Gastrocnemius medialis (tissue), 4 donors: ENCODE results near the gene WDR76. TPM values are rescaled to one million over a fixed set of nuclear protein-coding genes. Genes with fewer than 3 reads are reported as not detected.
A peak's percentile ranks its signal among the peaks of the same experiment; 100 is the strongest.

Experiments used
- ATAC-seq, 2 donors: fragments of 150-250 bp; one replicate each; pipeline ENCODE4 v1.9.1; 2016
- DNase-seq, 2 donors: peaks; one replicate each; pipeline ENCODE4 v3.0.0-alpha.2; 2019
- H3K27ac ChIP-seq, 4 donors: fragments of 200-600 bp; sonication (generic); 1 replicate in 1 of 4; 2 replicates in 3 of 4; pipeline ENCODE4 v1.5.1; 2016 to 2018; ENCODE audit warnings: mild to moderate bottlenecking in 2 of 4, moderate library complexity in 1 of 4
- H3K27me3 ChIP-seq, 3 donors: fragments of 200-600 bp; sonication (generic) in 2 of 3; 1 replicate in 1 of 3; 2 replicates in 2 of 3; pipeline versions ENCODE4 v1.5.1 to v1.6.0; 2016 to 2019; ENCODE audit warnings: mild to moderate bottlenecking in 1 of 3, moderate library complexity in 1 of 3
- H3K36me3 ChIP-seq, 2 donors: fragments of 200-600 bp; sonication (generic) in 1 of 2; one replicate each; pipeline ENCODE4 v1.5.1; 2017 to 2018
- H3K4me1 ChIP-seq, 2 donors: fragments of 200-600 bp; sonication (generic) in 1 of 2; one replicate each; pipeline ENCODE4 v1.5.1; 2016 to 2017; ENCODE audit warnings: mild to moderate bottlenecking in 2 of 2
- H3K4me3 ChIP-seq, 4 donors: fragments of 200-600 bp; sonication (generic) in 3 of 4; 1 replicate in 1 of 4; 2 replicates in 3 of 4; pipeline ENCODE4 v1.5.1; 2016 to 2019; ENCODE audit warnings: mild to moderate bottlenecking in 2 of 4
- H3K9me3 ChIP-seq, 3 donors: fragments of 200-600 bp; sonication (generic) in 2 of 3; 1 replicate in 1 of 3; 2 replicates in 2 of 3; pipeline ENCODE4 v1.5.1; 2016 to 2019
- CTCF ChIP-seq, 5 experiments: fragments of 450-650 bp in 3 of 5; fragments of 200-600 bp in 2 of 5; sonication (generic) in 2 of 5; IDR thresholded peaks in 4 of 5; conservative IDR thresholded peaks in 1 of 5; 1 replicate in 4 of 5; 2 replicates in 1 of 5; pipeline ENCODE4 v1.5.1; 2016 to 2019; ENCODE audit warnings: antibody characterized with exemption in 5 of 5, mild to moderate bottlenecking in 3 of 5, moderate library complexity in 3 of 5
- POLR2A ChIP-seq, 2 donors: fragments of 450-650 bp; IDR thresholded peaks; one replicate each; pipeline ENCODE4 v1.6.1; 2017; ENCODE audit warnings: antibody characterized with exemption in 2 of 2, mild to moderate bottlenecking in 2 of 2, moderate library complexity in 2 of 2
- in situ Hi-C, 4 donors: fragments of 200-750 bp; cut with MboI; loops; one replicate each; pipeline versions ENCODE4 v1.15.0 to v1.8.0; 2017; ENCODE audit warnings: low sequenced_read_pairs in 4 of 4
- intact Hi-C: fragments of 100-400 bp; cut with DNase I; formaldehyde crosslinking; loops from one replicate; pipeline ENCODE4 v1.15.1; 2023; ENCODE audit warnings: low total_unique reads
- total RNA-seq, 4 donors: library from RNA; depleted of rRNA; stranded (reverse); fragments of >200 nt; gene quantifications; one replicate each; pipeline versions ENCODE4 v1.1.0 to v1.2.3, GENCODE V29; 2016

WDR76 gene
- total RNA-seq, 4 donors from 2014 or later = 0.12 to 1.0 (median 0.37) TPM

- Histone ChIP-seq H3K27ac (no peak overlapping the region), H3K4me1 (no peaks in the 10 kb centered on the region), H3K27me3 (no peaks in the 10 kb centered on the region), H3K36me3 (no peaks in the 10 kb centered on the region), H3K4me3 (no peak overlapping the region), H3K9me3 (no peaks in the 10 kb centered on the region)
- in situ Hi-C loops (loop anchor here in 2 of 4 donors (10.0 kb wide), 1 partner anchor 164 kb away; no protein-coding TSS in a partner anchor), intact Hi-C loops (no loop called here)
- DNase-seq (no peak), ATAC-seq (no peak)
- TF ChIP-seq CTCF (IDR thresholded peaks at IDR 0.05 in 4 of 5, conservative IDR thresholded peaks at IDR 0.05 in 1 of 5) (no peak), POLR2A (IDR thresholded peaks at IDR 0.05) (no peak)
These were observed 74.2 kb downstream of the WDR76 start for GRCh38 chr15:43900996-43901395.

- in situ Hi-C loops = loop anchor here in 2 of 4 donors (10.0 kb wide), 1 partner anchor 163 kb away; no protein-coding TSS in a partner anchor
- DNase-seq = no peak
- intact Hi-C loops = no loop called here
- TF ChIP-seq CTCF (IDR thresholded peaks at IDR 0.05 in 4 of 5, conservative IDR thresholded peaks at IDR 0.05 in 1 of 5) (no peak), POLR2A (IDR thresholded peaks at IDR 0.05) (no peak)
- Histone ChIP-seq H3K4me1 (no peaks in the 10 kb centered on the region), H3K9me3 (no peaks in the 10 kb centered on the region), H3K27ac (no peak overlapping the region), H3K27me3 (no peaks in the 10 kb centered on the region), H3K4me3 (no peak overlapping the region), H3K36me3 (no peaks in the 10 kb centered on the region)
- ATAC-seq = no peak
These were observed 74.7 kb downstream of the WDR76 start for GRCh38 chr15:43901495-43901894.

GRCh38 chr15:43903864-43904290, 77.1 kb downstream of the WDR76 start:
- intact Hi-C loops (loop anchor here (2.0 kb wide), 1 partner anchor 163 kb away; no protein-coding TSS in a partner anchor), in situ Hi-C loops (loop anchor here in 2 of 4 donors (10.0 kb wide), 1 partner anchor 161 kb away; no protein-coding TSS in a partner anchor)
- TF ChIP-seq POLR2A (IDR thresholded peaks at IDR 0.05) = no peak
- TF ChIP-seq CTCF (IDR thresholded peaks at IDR 0.05 in 4 of 5, conservative IDR thresholded peaks at IDR 0.05 in 1 of 5) = peak; percentile 22 to 63 (median 53)
- H3K4me3 ChIP-seq = no peak overlapping the region
- H3K9me3 ChIP-seq = no peaks in the 10 kb centered on the region
- DNase-seq (no peak), ATAC-seq (no peak)
- H3K27me3 ChIP-seq = no peaks in the 10 kb centered on the region
- no peak overlapping the region for H3K27ac ChIP-seq
- H3K4me1 ChIP-seq = no peaks in the 10 kb centered on the region
- H3K36me3 ChIP-seq = no peaks in the 10 kb centered on the region

- Histone ChIP-seq H3K9me3 (no peaks in the 10 kb centered on the region), H3K27me3 (no peaks in the 10 kb centered on the region), H3K4me1 (no peaks in the 10 kb centered on the region), H3K36me3 (no peaks in the 10 kb centered on the region), H3K27ac (no peak overlapping the region), H3K4me3 (no peak overlapping the region)
- DNase-seq (no peak), ATAC-seq (no peak)
- in situ Hi-C loops (loop anchor here in 2 of 4 donors (10.0 kb wide), 1 partner anchor 159 kb away; no protein-coding TSS in a partner anchor), intact Hi-C loops (no loop called here)
- no peak for TF ChIP-seq POLR2A (IDR thresholded peaks at IDR 0.05)
- no peak for TF ChIP-seq CTCF (IDR thresholded peaks at IDR 0.05 in 4 of 5, conservative IDR thresholded peaks at IDR 0.05 in 1 of 5)
These were observed 79.0 kb downstream of the WDR76 start for GRCh38 chr15:43905755-43906154.
